Heart left ventricle (tissue), 16 donors: ENCODE results near the gene NEK5. TPM values are rescaled to one million over a fixed set of nuclear protein-coding genes. Genes with fewer than 3 reads are reported as not detected.

Source experiments
- ATAC-seq, 4 donors: fragments of 200-7000 bp; cut with Tn5 transposase; one replicate each; pipeline ENCODE4 v1.9.1; 2020 to 2022; ENCODE audit warnings: moderate library complexity in 4 of 4, mild to moderate bottlenecking in 3 of 4, moderate number of reproducible peaks in 1 of 4
- DNase-seq, 5 donors: peaks; one replicate each; pipeline ENCODE4 v3.0.0-alpha.2; 2020
- H3K27ac ChIP-seq, 12 donors: fragments of 200-600 bp; sonication (generic) in 4 of 12; one replicate each; pipeline versions ENCODE4 v1.5.0 to v1.8.0; 2016 to 2022; ENCODE audit warnings: mild to moderate bottlenecking in 2 of 12
- H3K27me3 ChIP-seq, 9 donors: fragments of 200-600 bp; sonication (generic) in 2 of 9; one replicate each; pipeline versions ENCODE4 v1.5.1 to v1.8.0; 2016 to 2022; ENCODE audit warnings: mild to moderate bottlenecking in 3 of 9
- H3K36me3 ChIP-seq, 9 donors: fragments of 200-600 bp; sonication (generic) in 2 of 9; one replicate each; pipeline versions ENCODE4 v1.5.0 to v1.8.0; 2018 to 2022; ENCODE audit warnings: mild to moderate bottlenecking in 2 of 9
- H3K4me1 ChIP-seq, 12 donors: fragments of 200-600 bp; sonication (generic) in 4 of 12; one replicate each; pipeline versions ENCODE4 v1.5.0 to v1.8.0; 2016 to 2022; ENCODE audit warnings: mild to moderate bottlenecking in 3 of 12
- H3K4me3 ChIP-seq, 12 donors: fragments of 200-600 bp; sonication (generic) in 4 of 12; one replicate each; pipeline versions ENCODE4 v1.5.0 to v1.8.0; 2017 to 2022; ENCODE audit warnings: mild to moderate bottlenecking in 9 of 12, moderate library complexity in 4 of 12
- H3K9me3 ChIP-seq, 12 donors: fragments of 200-600 bp; sonication (generic) in 4 of 12; one replicate each; pipeline versions ENCODE4 v1.5.0 to v1.8.0; 2016 to 2022; ENCODE audit warnings: mild to moderate bottlenecking in 1 of 12
- CTCF ChIP-seq, 12 donors: fragments of 200-600 bp; sonication (generic) in 4 of 12; IDR thresholded peaks; one replicate each; pipeline versions ENCODE4 v1.5.0 to v1.8.0; 2018 to 2022; ENCODE audit warnings: antibody characterized with exemption in 12 of 12, mild to moderate bottlenecking in 5 of 12
- POLR2A ChIP-seq, 2 donors: fragments of 450-650 bp; IDR thresholded peaks; one replicate each; pipeline ENCODE4 v1.6.1; 2017; ENCODE audit warnings: antibody characterized with exemption in 2 of 2, mild to moderate bottlenecking in 2 of 2, moderate library complexity in 2 of 2
- WGBS, 4 donors: extraction: QIAGEN DNeasy Blood & Tissue Kit in 2 of 4; methylation state at CpG; one replicate each; pipeline versions ENCODE4 v1.1.5 to v1.1.7; 2013 to 2018; 5-methylcytosine and 5-hydroxymethylcytosine counted together
- intact Hi-C, 10 donors: fragments of 100-400 bp; cut with DNase I; formaldehyde crosslinking; loops; one replicate each; pipeline versions ENCODE4 v1.11.1 to v1.14.2; 2022
- polyA plus RNA-seq, 2 donors: library from polyadenylated mRNA; stranded (reverse); fragments of 200-250 nt; gene quantifications; one replicate each; pipeline ENCODE4 v1.2.3, GENCODE V29; 2013
- total RNA-seq, 9 donors: library from RNA; depleted of rRNA in 2 of 9; stranded (reverse); fragments of >200 nt in 2 of 9; fragmentation: NEBNext Ultra II Directional in 3 of 9; extraction: Animal tissue kit (Norgen Biotek cat#: 25700) in 3 of 9; gene quantifications; one replicate each; pipeline versions ENCODE4 v1.1.0 to v1.2.4, GENCODE V29; 2016 to 2023
- donor health status: ischemic (EF 13 %, LVEDD 7.1; RV severe dilation, severe dysfunction).
- donor health status: healthy with polysubstance abuse.
- donor health status: DM: no; HTN: yes; CAD: no.
- donor health status: DM: no; HTN: no; CAD: no.
- donor health status: ischemic (EF 25% LVEDD 6.9; RV normal size, moderate dysfunction).
- donor health status: ischemic (EF 25% LVEDD 5.7; RV mildly dilated, moderate dysfunction).
- donor health status: healthy.
- donor health status: DM: yes; HTN: yes; CAD: no.
- donor health status: ischemic (EF 35%, LVEDD 5.7; RV mildly dilated, moderate dysfunction).
- donor health status: nonischemic (EF 11% LVEDD 7.7; RV severe dilation, severe dysfunction).
- donor health status: DM: yes; HTN: yes; CAD: no.
- donor health status: PGD.
- donor health status: ischemic (EF 29% LVEDD 5.4; RV normal size, mild dysfunction).
- donor health status: nonischemic (EF 23%, LVEDD 6.1; RV moderate dilation, normal function).

The NEK5 gene
- total and polyA plus RNA-seq, 11 donors: 0.04 to 1.1 (median 0.41) TPM; not detected in 3

- ATAC-seq: no peak
- no peak overlapping the region for H3K4me3 ChIP-seq
- no peaks in the 10 kb centered on the region for H3K27me3 ChIP-seq
- H3K27ac ChIP-seq: no peak overlapping the region
- H3K4me1 ChIP-seq: no peaks in the 10 kb centered on the region
- DNase-seq: no peak
- H3K9me3 ChIP-seq: no peaks in the 10 kb centered on the region
- intact Hi-C loops: no loop called here
- WGBS, 4 donors: 89 to 96% (median 92%) methylated on average over 5 of the region's 5 CpGs
- TF ChIP-seq CTCF (IDR thresholded peaks at IDR 0.05): no peak
- no peak for TF ChIP-seq POLR2A (IDR thresholded peaks at IDR 0.05)
- H3K36me3 ChIP-seq: no peaks in the 10 kb centered on the region
Measured at GRCh38 chr13:52097197-52097596, 31.7 kb downstream of the NEK5 start.

GRCh38 chr13:52096748-52097147, 32.1 kb downstream of the NEK5 start:
- Histone ChIP-seq H3K36me3 (no peaks in the 10 kb centered on the region), H3K27ac (no peak overlapping the region), H3K27me3 (no peaks in the 10 kb centered on the region), H3K4me3 (no peak overlapping the region), H3K4me1 (no peaks in the 10 kb centered on the region), H3K9me3 (no peaks in the 10 kb centered on the region)
- ATAC-seq (no peak), DNase-seq (no peak)
- TF ChIP-seq POLR2A (IDR thresholded peaks at IDR 0.05) (no peak), CTCF (IDR thresholded peaks at IDR 0.05) (no peak)
- intact Hi-C loops: no loop called here
- 86 to 95% (median 90%) methylated on average over 3 of the region's 3 CpGs for WGBS, 4 donors

- no peak for TF ChIP-seq CTCF (IDR thresholded peaks at IDR 0.05)
- no peak for TF ChIP-seq POLR2A (IDR thresholded peaks at IDR 0.05)
- intact Hi-C loops: no loop called here
Measured at GRCh38 chr13:52096062-52096461, 32.8 kb downstream of the NEK5 start.

GRCh38 chr13:52092087-52092486, 36.8 kb downstream of the NEK5 start:
- Histone ChIP-seq H3K36me3 (no peaks in the 10 kb centered on the region), H3K9me3 (no peaks in the 10 kb centered on the region), H3K4me1 (no peaks in the 10 kb centered on the region), H3K4me3 (no peak overlapping the region), H3K27me3 (no peaks in the 10 kb centered on the region), H3K27ac (no peak overlapping the region)
- 91 to 97% (median 96%) methylated on average over 2 of the region's 2 CpGs for WGBS, 4 donors
- TF ChIP-seq CTCF (IDR thresholded peaks at IDR 0.05) (no peak), POLR2A (IDR thresholded peaks at IDR 0.05) (no peak)
- ATAC-seq (no peak), DNase-seq (no peak)
- intact Hi-C loops: no loop called here

More at GRCh38 chr13:52096062-52096461, 32.8 kb downstream of the NEK5 start:
- 92 to 97% (median 95%) methylated on average over 2 of the region's 2 CpGs for WGBS, 4 donors
- no peak overlapping the region for H3K4me3 ChIP-seq
- H3K9me3 ChIP-seq: no peaks in the 10 kb centered on the region
- ATAC-seq (no peak), DNase-seq (no peak)
- no peak overlapping the region for H3K27ac ChIP-seq
- no peaks in the 10 kb centered on the region for H3K27me3 ChIP-seq
- no peaks in the 10 kb centered on the region for H3K4me1 ChIP-seq
- H3K36me3 ChIP-seq: no peaks in the 10 kb centered on the region
